Stomach (tissue), 4 donors: Measurements from ENCODE around the gene SDC3.

Experiments
- POLR2A ChIP-seq, 4 donors: fragments of 450-650 bp; IDR thresholded peaks; one replicate each; pipeline ENCODE4 v1.6.1; 2016; ENCODE audit warnings: antibody characterized with exemption in 4 of 4, control low read depth in 2 of 4, mild to moderate bottlenecking in 1 of 4, moderate library complexity in 1 of 4
- POLR2AphosphoS5 ChIP-seq, 3 donors: sonication (generic); formaldehyde crosslinking; IDR thresholded peaks; one replicate each; pipeline ENCODE4 v1.6.1; 2016; ENCODE audit warnings: antibody characterized with exemption in 3 of 3
- TF ChIP-seq, protein P1 (sequence below), 7 experiments: fragments of 450-650 bp in 4 of 7; fragments of 200-600 bp in 3 of 7; sonication (generic) in 3 of 7; IDR thresholded peaks; one replicate each; pipeline ENCODE4 v1.5.1; 2016 to 2019; ENCODE audit warnings: antibody characterized with exemption in 7 of 7, control low read depth in 2 of 7, mild to moderate bottlenecking in 1 of 7

DNA sequence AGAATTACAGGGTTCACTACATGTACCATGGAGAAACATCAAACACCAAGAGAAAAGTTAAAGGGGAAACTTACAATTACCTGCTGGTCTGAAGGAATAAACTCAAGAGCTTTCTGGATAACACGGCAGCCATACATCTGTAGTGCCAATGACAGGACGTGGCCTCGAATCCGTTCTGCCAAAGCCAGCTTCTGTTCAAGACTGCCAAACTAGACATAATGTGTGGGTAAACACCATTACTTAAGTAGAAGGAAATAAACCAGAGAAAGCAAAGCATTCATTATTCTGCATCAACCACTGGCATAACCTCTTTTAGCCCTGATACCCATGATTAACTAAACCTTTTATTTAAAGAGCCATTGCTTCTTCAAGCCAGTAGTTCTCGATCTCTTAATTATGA lies 41.5 kb upstream of the SDC3 start:
- TF ChIP-seq, protein P1, sequence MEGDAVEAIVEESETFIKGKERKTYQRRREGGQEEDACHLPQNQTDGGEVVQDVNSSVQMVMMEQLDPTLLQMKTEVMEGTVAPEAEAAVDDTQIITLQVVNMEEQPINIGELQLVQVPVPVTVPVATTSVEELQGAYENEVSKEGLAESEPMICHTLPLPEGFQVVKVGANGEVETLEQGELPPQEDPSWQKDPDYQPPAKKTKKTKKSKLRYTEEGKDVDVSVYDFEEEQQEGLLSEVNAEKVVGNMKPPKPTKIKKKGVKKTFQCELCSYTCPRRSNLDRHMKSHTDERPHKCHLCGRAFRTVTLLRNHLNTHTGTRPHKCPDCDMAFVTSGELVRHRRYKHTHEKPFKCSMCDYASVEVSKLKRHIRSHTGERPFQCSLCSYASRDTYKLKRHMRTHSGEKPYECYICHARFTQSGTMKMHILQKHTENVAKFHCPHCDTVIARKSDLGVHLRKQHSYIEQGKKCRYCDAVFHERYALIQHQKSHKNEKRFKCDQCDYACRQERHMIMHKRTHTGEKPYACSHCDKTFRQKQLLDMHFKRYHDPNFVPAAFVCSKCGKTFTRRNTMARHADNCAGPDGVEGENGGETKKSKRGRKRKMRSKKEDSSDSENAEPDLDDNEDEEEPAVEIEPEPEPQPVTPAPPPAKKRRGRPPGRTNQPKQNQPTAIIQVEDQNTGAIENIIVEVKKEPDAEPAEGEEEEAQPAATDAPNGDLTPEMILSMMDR (IDR thresholded peaks at IDR 0.05): no peak
- TF ChIP-seq POLR2A (IDR thresholded peaks at IDR 0.05): no peak
- TF ChIP-seq POLR2AphosphoS5 (IDR thresholded peaks at IDR 0.05): no peak
